H9 (cell line): ENCODE results near the gene CDH13. TPM values are rescaled to one million over a fixed set of nuclear protein-coding genes. Genes with fewer than 3 reads are reported as not detected.

Experiments
- DNase-seq: peaks from one replicate; pipeline ENCODE4 v3.0.0-alpha.2; 2017
- H2AFZ ChIP-seq: one replicate; pipeline ENCODE4 v1.6.1; 2013; ENCODE audit warnings: mild to moderate bottlenecking, low read length, control low read depth, moderate library complexity
- H2AK5ac ChIP-seq: 2 replicates; pipeline ENCODE4 v1.6.1; 2013; ENCODE audit warnings: low read length, control low read depth, mixed read lengths; ENCODE audit not compliant: insufficient read length
- H2BK120ac ChIP-seq: one replicate; pipeline ENCODE4 v1.6.1; 2013; ENCODE audit warnings: low read depth, mild to moderate bottlenecking, low read length, control low read depth, inconsistent platforms; ENCODE audit not compliant: poor library complexity, severe bottlenecking
- H2BK12ac ChIP-seq: 2 replicates; pipeline ENCODE4 v1.6.1; 2013; ENCODE audit warnings: low read length, control low read depth, mixed read lengths, low read depth; ENCODE audit not compliant: insufficient read length
- H2BK15ac ChIP-seq: 2 replicates; pipeline ENCODE4 v1.6.1; 2013; ENCODE audit warnings: low read depth, low read length, control low read depth
- H2BK20ac ChIP-seq: one replicate; pipeline ENCODE4 v1.6.1; 2013; ENCODE audit warnings: low read depth, mild to moderate bottlenecking, low read length, control low read depth, inconsistent platforms; ENCODE audit not compliant: poor library complexity, severe bottlenecking
- H2BK5ac ChIP-seq: 2 replicates; pipeline ENCODE4 v1.6.1; 2013; ENCODE audit warnings: low read length, control low read depth, mixed read lengths; ENCODE audit not compliant: insufficient read length
- H3K14ac ChIP-seq: 2 replicates; pipeline ENCODE4 v1.6.1; 2013; ENCODE audit warnings: low read length, control low read depth; ENCODE audit not compliant: insufficient read depth
- H3K18ac ChIP-seq: 2 replicates; pipeline ENCODE4 v1.6.1; 2013; ENCODE audit warnings: low read depth, mild to moderate bottlenecking, mixed read lengths, low read length, control low read depth; ENCODE audit not compliant: insufficient read length
- H3K23ac ChIP-seq: 2 replicates; pipeline ENCODE4 v1.6.1; 2013; ENCODE audit warnings: low read length, control low read depth, mixed read lengths, low read depth; ENCODE audit not compliant: insufficient read length
- H3K23me2 ChIP-seq: 2 replicates; pipeline ENCODE4 v1.6.1; 2013; ENCODE audit warnings: low read depth, mild to moderate bottlenecking, mixed read lengths, low read length, control low read depth; ENCODE audit not compliant: insufficient read length, poor library complexity, severe bottlenecking
- H3K27ac ChIP-seq: 2 replicates; pipeline ENCODE4 v1.5.1; 2013; ENCODE audit warnings: low read length, control low read depth, mixed read lengths, low read depth; ENCODE audit not compliant: insufficient read length
- H3K27me3 ChIP-seq: 2 replicates; pipeline ENCODE4 v1.6.1; 2013; ENCODE audit warnings: low read length, control low read depth, inconsistent platforms; ENCODE audit not compliant: insufficient read depth
- H3K4ac ChIP-seq: 2 replicates; pipeline ENCODE4 v1.6.1; 2013; ENCODE audit warnings: low read depth, mild to moderate bottlenecking, control low read depth, inconsistent platforms, low read length, moderate library complexity
- H3K4me1 ChIP-seq: 2 replicates; pipeline ENCODE4 v1.6.1; 2013; ENCODE audit warnings: low read length, control low read depth, inconsistent platforms; ENCODE audit not compliant: insufficient read depth
- H3K4me2 ChIP-seq: 2 replicates; pipeline ENCODE4 v1.6.1; 2013; ENCODE audit warnings: low read length, control low read depth, mixed read lengths; ENCODE audit not compliant: insufficient read length, insufficient read depth
- H3K56ac ChIP-seq: 2 replicates; pipeline ENCODE4 v1.6.1; 2013; ENCODE audit warnings: low read depth, mild to moderate bottlenecking, mixed read lengths, low read length, control low read depth; ENCODE audit not compliant: insufficient read length
- H3K79me1 ChIP-seq: 2 replicates; pipeline ENCODE4 v1.6.1; 2013; ENCODE audit warnings: low read depth, mild to moderate bottlenecking, moderate library complexity, low read length, control low read depth, inconsistent platforms; ENCODE audit not compliant: insufficient read depth, poor library complexity, severe bottlenecking
- H3K79me2 ChIP-seq: 2 replicates; pipeline ENCODE4 v1.6.1; 2013; ENCODE audit warnings: low read length, control low read depth, inconsistent platforms; ENCODE audit not compliant: insufficient read depth
- H3K9ac ChIP-seq: 2 replicates; pipeline ENCODE4 v1.6.1; 2013; ENCODE audit warnings: low read length, control low read depth, mixed read lengths; ENCODE audit not compliant: insufficient read length; ENCODE audit errors: extremely low read depth
- H3K9me3 ChIP-seq: one replicate; pipeline ENCODE4 v1.6.1; 2013; ENCODE audit warnings: low read depth, low read length, inconsistent platforms; ENCODE audit not compliant: control insufficient read depth
- H3T11ph ChIP-seq: one replicate; pipeline ENCODE4 v1.6.1; 2013; ENCODE audit warnings: mild to moderate bottlenecking, low read length, control low read depth, inconsistent platforms
- H4K20me1 ChIP-seq: one replicate; pipeline ENCODE4 v1.6.1; 2013; ENCODE audit not compliant: control insufficient read depth, insufficient read length, insufficient read depth
- H4K5ac ChIP-seq: 2 replicates; pipeline ENCODE4 v1.6.1; 2013; ENCODE audit warnings: low read depth, mild to moderate bottlenecking, mixed read lengths, low read length, control low read depth; ENCODE audit not compliant: insufficient read length
- H4K8ac ChIP-seq: replicated peaks from 2 replicates; pipeline ENCODE4 v1.6.1; 2013; ENCODE audit warnings: low read length, control low read depth, mixed read lengths, low read depth; ENCODE audit not compliant: insufficient read length
- H4K91ac ChIP-seq: 2 replicates; pipeline ENCODE4 v1.6.1; 2013; ENCODE audit warnings: low read depth, mild to moderate bottlenecking, moderate library complexity, mixed read lengths, low read length, control low read depth; ENCODE audit not compliant: insufficient read length
- H3K27ac Mint-ChIP-seq, 3 experiments: 2 replicates in 2 of 3; 3 replicates in 1 of 3; pipeline ENCODE4 v1.8.0; 2020 to 2021; ENCODE audit warnings: mixed read lengths in 3 of 3, mild to moderate bottlenecking in 1 of 3, moderate library complexity in 1 of 3
- H3K27me3 Mint-ChIP-seq: 2 replicates; pipeline ENCODE4 v1.8.0; 2021; ENCODE audit warnings: low read depth, mild to moderate bottlenecking, moderate library complexity, mixed read lengths
- H3K36me3 Mint-ChIP-seq, 3 experiments: 2 replicates in 2 of 3; 3 replicates in 1 of 3; pipeline ENCODE4 v1.8.0; 2020 to 2021; ENCODE audit warnings: low read depth in 3 of 3, mixed read lengths in 3 of 3; ENCODE audit not compliant: insufficient read depth in 1 of 3
- H3K4me1 Mint-ChIP-seq, 2 experiments: 2 replicates each; pipeline ENCODE4 v1.8.0; 2020; ENCODE audit warnings: mixed read lengths in 2 of 2
- H3K4me3 Mint-ChIP-seq, 2 experiments: 2 replicates in 1 of 2; 3 replicates in 1 of 2; pipeline ENCODE4 v1.8.0; 2020 to 2021; ENCODE audit warnings: mild to moderate bottlenecking in 2 of 2, mixed read lengths in 2 of 2, moderate library complexity in 1 of 2
- H3K9me3 Mint-ChIP-seq, 2 experiments: 2 replicates in 1 of 2; 3 replicates in 1 of 2; pipeline ENCODE4 v1.8.0; 2020; ENCODE audit warnings: mild to moderate bottlenecking in 2 of 2, mixed read lengths in 2 of 2, moderate library complexity in 1 of 2
- WGBS: extraction: QIAGEN DNeasy Blood & Tissue Kit; methylation state at CpG from one replicate; pipeline ENCODE4 v1.1.7; 2013; ENCODE audit warnings: missing lambda C conversion rate, low lambda C conversion rate, mixed read lengths; ENCODE audit not compliant: insufficient read length; ENCODE audit errors: extremely low coverage; 5-methylcytosine and 5-hydroxymethylcytosine counted together
- total RNA-seq: library from RNA; stranded (reverse); gene quantifications from 2 replicates; pipeline ENCODE4 v1.2.1, GENCODE V29; 2021
- TF ChIP-seq, protein P1 (sequence below): fragments of 200-600 bp; sonication (generic); conservative IDR thresholded peaks from 3 replicates; pipeline ENCODE4 v1.8.0; 2021; ENCODE audit warnings: antibody characterized with exemption, mild to moderate bottlenecking

The CDH13 gene
- total RNA-seq, 1 experiment from 2014 or later = 1.5 TPM

DNA sequence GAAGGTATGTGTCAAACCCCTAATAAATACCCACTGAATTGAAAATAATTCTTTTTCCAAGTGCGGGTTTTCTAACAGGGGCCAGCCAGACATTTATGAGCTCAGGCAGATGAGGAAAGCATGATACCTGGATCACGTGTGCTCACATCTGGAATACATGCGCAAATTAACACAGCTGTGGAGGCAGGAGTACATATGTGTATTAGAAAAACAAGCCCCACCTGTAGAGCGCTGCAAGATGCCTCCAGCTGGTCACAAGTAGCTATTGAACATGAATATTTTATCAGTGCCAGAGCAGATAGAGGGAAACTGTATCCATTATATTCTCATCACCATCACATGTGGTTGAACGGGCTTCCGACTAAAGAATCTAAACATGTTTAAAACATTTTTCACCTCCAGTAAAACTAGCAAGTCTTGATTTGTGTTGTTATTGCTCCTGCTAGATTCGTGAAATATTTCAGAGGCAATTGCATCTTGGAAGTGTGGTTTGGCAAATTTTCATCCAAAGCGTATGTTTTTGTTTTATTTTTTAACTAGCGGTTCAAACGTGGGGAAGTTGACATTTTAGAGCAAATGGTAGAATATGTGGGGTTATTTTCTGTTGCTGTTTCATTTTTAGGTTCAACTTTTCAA lies 482.8 kb downstream of the CDH13 start:
- peaks cover 2% of the 10 kb centered on the region for H3K27me3 Mint-ChIP-seq
- WGBS = 100% methylated on average over 2 of the region's 10 CpGs
- Histone ChIP-seq H3K9ac (no peak overlapping the region), H2BK12ac (no peak overlapping the region), H3K9me3 (no peaks in the 10 kb centered on the region), H2AFZ (no peak overlapping the region), H2BK20ac (no peak overlapping the region), H3K23ac (no peak overlapping the region), H4K8ac (no peak overlapping the region), H4K20me1 (no peaks in the 10 kb centered on the region), H3K14ac (no peak overlapping the region), H2BK120ac (no peak overlapping the region), H3T11ph (no peak overlapping the region), H3K27me3 (no peaks in the 10 kb centered on the region), H2BK15ac (no peak overlapping the region), H3K18ac (no peak overlapping the region), H3K4me1 (0 out of 2 replicates have a peak, but pooled peaks cover 2% of the 10 kb centered on the region), H2AK5ac (no peak overlapping the region), H3K27ac (no peak overlapping the region), H3K79me1 (no peaks in the 10 kb centered on the region), H3K23me2 (no peaks in the 10 kb centered on the region), H2BK5ac (no peak overlapping the region), H3K4me2 (no peak overlapping the region), H3K56ac (no peak overlapping the region), H4K5ac (no peak overlapping the region), H3K79me2 (no peaks in the 10 kb centered on the region), H4K91ac (no peak overlapping the region), H3K4ac (no peak overlapping the region)
- DNase-seq = no peak
- peaks cover 16 to 18% of the 10 kb centered on the region in 2 experiments for H3K4me1 Mint-ChIP-seq
- no peak overlapping the region for H3K4me3 Mint-ChIP-seq
- TF ChIP-seq, protein P1, sequence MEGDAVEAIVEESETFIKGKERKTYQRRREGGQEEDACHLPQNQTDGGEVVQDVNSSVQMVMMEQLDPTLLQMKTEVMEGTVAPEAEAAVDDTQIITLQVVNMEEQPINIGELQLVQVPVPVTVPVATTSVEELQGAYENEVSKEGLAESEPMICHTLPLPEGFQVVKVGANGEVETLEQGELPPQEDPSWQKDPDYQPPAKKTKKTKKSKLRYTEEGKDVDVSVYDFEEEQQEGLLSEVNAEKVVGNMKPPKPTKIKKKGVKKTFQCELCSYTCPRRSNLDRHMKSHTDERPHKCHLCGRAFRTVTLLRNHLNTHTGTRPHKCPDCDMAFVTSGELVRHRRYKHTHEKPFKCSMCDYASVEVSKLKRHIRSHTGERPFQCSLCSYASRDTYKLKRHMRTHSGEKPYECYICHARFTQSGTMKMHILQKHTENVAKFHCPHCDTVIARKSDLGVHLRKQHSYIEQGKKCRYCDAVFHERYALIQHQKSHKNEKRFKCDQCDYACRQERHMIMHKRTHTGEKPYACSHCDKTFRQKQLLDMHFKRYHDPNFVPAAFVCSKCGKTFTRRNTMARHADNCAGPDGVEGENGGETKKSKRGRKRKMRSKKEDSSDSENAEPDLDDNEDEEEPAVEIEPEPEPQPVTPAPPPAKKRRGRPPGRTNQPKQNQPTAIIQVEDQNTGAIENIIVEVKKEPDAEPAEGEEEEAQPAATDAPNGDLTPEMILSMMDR = no peak
- no peaks in the 10 kb centered on the region for H3K9me3 Mint-ChIP-seq
- no peak overlapping the region; a peak in 1 of 7 replicates for H3K27ac Mint-ChIP-seq
- no peaks in the 10 kb centered on the region for H3K36me3 Mint-ChIP-seq
